ENCODE data around the gene AGBL1.
"Not testable (repeated sequence)": the region's sequence is repeated elsewhere in the genome, so short reads cannot be mapped to it uniquely, and the experiment has no call there.

The AGBL1 gene

DNA sequence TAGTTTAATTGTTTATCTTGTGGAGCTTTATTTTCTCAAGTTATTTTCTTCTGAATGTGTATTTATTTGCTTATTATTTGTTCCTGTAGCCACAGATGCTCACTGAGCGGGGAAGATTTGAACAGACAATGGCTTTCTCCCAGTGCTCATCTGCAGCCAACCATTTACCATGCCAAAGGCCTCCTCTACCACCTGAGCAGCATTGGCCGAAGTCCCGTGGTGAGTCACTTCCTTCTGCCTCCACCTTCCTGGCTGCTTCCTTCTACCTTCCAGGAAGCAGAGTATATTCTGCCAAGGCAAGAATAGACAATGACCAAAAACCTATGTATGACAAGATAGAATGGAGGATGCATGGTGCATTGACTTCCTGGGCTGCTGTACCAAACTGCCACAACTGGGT lies 443.1 kb downstream of the AGBL1 start:
- H3K9me3 Mint-ChIP-seq: peaks cover 5% of the 10 kb centered on the region
- H3K27ac Mint-ChIP-seq: no peak overlapping the region
- no peak overlapping the region for H3K4me3 Mint-ChIP-seq
- H3K36me3 Mint-ChIP-seq (ENCODE audit: low read depth): no peaks in the 10 kb centered on the region
- H3K27me3 Mint-ChIP-seq (ENCODE audit: low read depth): no peaks in the 10 kb centered on the region
- H3K4me1 Mint-ChIP-seq (ENCODE audit: low read depth): no peaks in the 10 kb centered on the region

DNA sequence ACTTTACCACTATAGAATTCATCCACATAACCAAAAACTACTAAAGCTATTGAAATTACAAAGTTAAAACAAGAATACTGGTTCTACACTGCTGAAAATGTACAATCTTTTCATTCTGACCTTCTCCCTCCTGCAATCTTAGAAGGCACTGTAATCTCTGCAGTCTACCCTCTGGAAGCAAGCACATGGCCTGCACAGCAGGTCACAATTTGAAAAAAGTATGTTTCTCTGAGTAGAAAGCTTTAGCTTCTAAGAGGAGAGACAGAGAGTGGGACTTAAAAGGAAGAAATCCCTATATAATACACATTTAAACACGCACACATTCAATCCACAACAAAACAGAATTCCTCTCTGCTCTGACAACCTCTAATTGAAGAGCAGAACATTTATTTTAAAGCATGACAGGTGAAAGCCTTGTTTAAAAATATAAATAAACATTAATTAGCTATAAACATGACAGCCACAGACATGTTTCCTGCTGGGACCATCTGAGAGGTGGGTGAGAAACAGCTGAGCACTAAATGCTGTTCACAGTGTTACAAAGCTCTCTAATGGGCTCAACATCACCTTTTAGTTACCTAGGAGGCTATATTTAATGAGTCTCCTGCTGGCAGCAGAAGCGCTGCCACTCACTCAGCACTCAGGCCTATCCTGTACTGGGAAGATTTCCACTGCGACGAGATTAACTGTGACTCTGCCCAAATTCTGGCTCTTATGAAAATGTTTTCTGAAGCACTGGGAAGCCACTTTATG lies 447.4 kb downstream of the AGBL1 start:
- H3K4me3 Mint-ChIP-seq: no peak overlapping the region
- H3K36me3 Mint-ChIP-seq (ENCODE audit: low read depth): no peaks in the 10 kb centered on the region
- no peaks in the 10 kb centered on the region for H3K27me3 Mint-ChIP-seq (ENCODE audit: low read depth)
- peaks cover 5% of the 10 kb centered on the region for H3K9me3 Mint-ChIP-seq
- H3K27ac Mint-ChIP-seq: no peak overlapping the region
- H3K4me1 Mint-ChIP-seq (ENCODE audit: low read depth): no peaks in the 10 kb centered on the region

DNA sequence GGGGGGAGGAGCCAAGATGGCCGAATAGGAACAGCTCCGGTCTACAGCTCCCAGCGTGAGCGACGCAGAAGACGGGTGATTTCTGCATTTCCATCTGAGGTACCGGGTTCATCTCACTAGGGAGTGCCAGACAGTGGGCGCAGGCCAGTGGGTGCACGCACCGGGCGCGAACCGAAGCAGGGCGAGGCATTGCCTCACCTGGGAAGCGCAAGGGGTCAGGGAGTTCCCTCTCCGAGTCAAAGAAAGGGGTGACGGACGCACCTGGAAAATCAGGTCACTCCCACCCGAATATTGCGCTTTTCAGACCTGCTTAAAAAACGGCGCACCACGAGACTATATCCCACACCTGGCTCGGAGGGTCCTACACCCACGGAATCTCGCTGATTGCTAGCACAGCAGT lies 448.4 kb downstream of the AGBL1 start:
- not testable (repeated sequence) for H3K4me3 Mint-ChIP-seq; H3K27me3 Mint-ChIP-seq (ENCODE audit: low read depth); H3K4me1 Mint-ChIP-seq (ENCODE audit: low read depth); H3K9me3 Mint-ChIP-seq; H3K27ac Mint-ChIP-seq; H3K36me3 Mint-ChIP-seq (ENCODE audit: low read depth)

DNA sequence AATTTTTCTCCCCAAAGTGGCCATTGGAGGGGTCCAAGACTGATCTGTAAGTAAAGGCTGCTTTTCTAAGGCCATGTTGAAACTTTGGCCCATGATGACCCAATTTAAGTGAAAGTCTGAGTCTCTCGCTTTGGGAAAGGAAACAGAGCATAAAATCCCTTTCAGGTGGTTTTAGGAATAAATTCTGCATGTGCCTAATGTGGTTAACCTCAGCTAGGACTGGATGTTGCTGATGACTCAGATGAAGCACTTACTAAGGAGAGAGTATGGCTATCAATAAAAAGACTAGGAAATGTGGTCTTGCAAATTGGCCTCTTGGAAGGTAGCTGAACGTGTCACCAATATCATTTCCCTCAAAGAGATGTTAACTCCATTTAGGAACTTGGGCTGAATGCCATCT lies 458.5 kb downstream of the AGBL1 start:
- peaks cover 10% of the 10 kb centered on the region for H3K9me3 Mint-ChIP-seq
- H3K27me3 Mint-ChIP-seq (ENCODE audit: low read depth): no peaks in the 10 kb centered on the region

GRCh38 chr15:86540840-86541467 lies 461.3 kb downstream of the AGBL1 start:
- Mint-ChIP-seq H3K4me3 (no peak overlapping the region), H3K27me3 (ENCODE audit: low read depth) (no peaks in the 10 kb centered on the region), H3K4me1 (ENCODE audit: low read depth) (no peaks in the 10 kb centered on the region), H3K27ac (no peak overlapping the region), H3K9me3 (peaks cover 19% of the 10 kb centered on the region), H3K36me3 (ENCODE audit: low read depth) (no peaks in the 10 kb centered on the region)

More for the DNA sequence above, 458.5 kb downstream of the AGBL1 start:
- Mint-ChIP-seq H3K27ac (no peak overlapping the region), H3K36me3 (ENCODE audit: low read depth) (no peaks in the 10 kb centered on the region), H3K4me1 (ENCODE audit: low read depth) (no peaks in the 10 kb centered on the region), H3K4me3 (no peak overlapping the region)

- H3K4me3 Mint-ChIP-seq: no peak overlapping the region
- H3K9me3 Mint-ChIP-seq: peaks cover 18% of the 10 kb centered on the region
- no peak overlapping the region for H3K27ac Mint-ChIP-seq
- H3K36me3 Mint-ChIP-seq (ENCODE audit: low read depth): no peaks in the 10 kb centered on the region
- H3K4me1 Mint-ChIP-seq (ENCODE audit: low read depth): no peaks in the 10 kb centered on the region
- no peaks in the 10 kb centered on the region for H3K27me3 Mint-ChIP-seq (ENCODE audit: low read depth)
These were observed 461.9 kb downstream of the AGBL1 start for GRCh38 chr15:86541540-86541939.

GRCh38 chr15:86550075-86550474 lies 470.4 kb downstream of the AGBL1 start:
- Mint-ChIP-seq H3K27ac (no peak overlapping the region), H3K9me3 (peaks cover 8% of the 10 kb centered on the region), H3K4me3 (no peak overlapping the region), H3K27me3 (ENCODE audit: low read depth) (no peaks in the 10 kb centered on the region), H3K36me3 (ENCODE audit: low read depth) (no peaks in the 10 kb centered on the region), H3K4me1 (ENCODE audit: low read depth) (no peaks in the 10 kb centered on the region)

- Mint-ChIP-seq H3K27me3 (ENCODE audit: low read depth) (no peaks in the 10 kb centered on the region), H3K9me3 (peaks cover 2% of the 10 kb centered on the region), H3K4me1 (ENCODE audit: low read depth) (no peaks in the 10 kb centered on the region), H3K27ac (no peak overlapping the region), H3K36me3 (ENCODE audit: low read depth) (no peaks in the 10 kb centered on the region), H3K4me3 (no peak overlapping the region)
These were observed 473.4 kb downstream of the AGBL1 start for GRCh38 chr15:86553108-86553507.

DNA sequence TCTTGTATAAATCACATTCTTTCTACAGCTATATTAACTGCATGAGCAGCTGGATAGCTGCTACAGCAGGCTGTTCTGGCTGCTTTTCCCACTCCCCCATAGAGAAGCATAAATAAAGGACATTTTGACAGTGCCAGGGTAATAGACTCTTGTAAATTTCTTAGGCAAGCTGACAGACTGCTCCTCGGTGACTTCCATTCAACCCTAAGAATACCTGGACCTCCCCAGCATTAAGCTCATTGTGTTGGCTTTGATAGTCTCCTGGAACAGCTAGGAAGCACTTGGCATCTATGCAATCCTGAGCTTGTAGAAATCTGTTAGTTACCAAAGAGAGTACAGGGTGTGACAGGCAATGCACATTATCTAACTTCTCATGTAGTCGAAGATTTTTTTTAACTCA lies 475.4 kb downstream of the AGBL1 start:
- H3K27ac Mint-ChIP-seq: no peak overlapping the region
- H3K4me1 Mint-ChIP-seq (ENCODE audit: low read depth): no peaks in the 10 kb centered on the region
- H3K27me3 Mint-ChIP-seq (ENCODE audit: low read depth): no peaks in the 10 kb centered on the region
- H3K4me3 Mint-ChIP-seq: no peak overlapping the region
- no peaks in the 10 kb centered on the region for H3K36me3 Mint-ChIP-seq (ENCODE audit: low read depth)
- peaks cover 2% of the 10 kb centered on the region for H3K9me3 Mint-ChIP-seq

- Mint-ChIP-seq H3K4me1 (ENCODE audit: low read depth) (no peaks in the 10 kb centered on the region), H3K36me3 (ENCODE audit: low read depth) (no peaks in the 10 kb centered on the region), H3K4me3 (no peak overlapping the region), H3K27ac (no peak overlapping the region), H3K9me3 (peaks cover 2% of the 10 kb centered on the region), H3K27me3 (ENCODE audit: low read depth) (no peaks in the 10 kb centered on the region)
These were observed 476.3 kb downstream of the AGBL1 start for GRCh38 chr15:86555939-86556338.

GRCh38 chr15:86556396-86557017 lies 476.8 kb downstream of the AGBL1 start:
- Mint-ChIP-seq H3K27me3 (ENCODE audit: low read depth) (no peaks in the 10 kb centered on the region), H3K27ac (no peak overlapping the region), H3K36me3 (ENCODE audit: low read depth) (no peaks in the 10 kb centered on the region), H3K9me3 (peaks cover 2% of the 10 kb centered on the region), H3K4me1 (ENCODE audit: low read depth) (no peaks in the 10 kb centered on the region), H3K4me3 (no peak overlapping the region)

GRCh38 chr15:86557018-86557550 lies 477.4 kb downstream of the AGBL1 start:
- H3K9me3 Mint-ChIP-seq: peaks cover 2% of the 10 kb centered on the region
- H3K4me1 Mint-ChIP-seq (ENCODE audit: low read depth): no peaks in the 10 kb centered on the region
- H3K36me3 Mint-ChIP-seq (ENCODE audit: low read depth): no peaks in the 10 kb centered on the region
- no peak overlapping the region for H3K4me3 Mint-ChIP-seq
- no peaks in the 10 kb centered on the region for H3K27me3 Mint-ChIP-seq (ENCODE audit: low read depth)
- H3K27ac Mint-ChIP-seq: no peak overlapping the region

DNA sequence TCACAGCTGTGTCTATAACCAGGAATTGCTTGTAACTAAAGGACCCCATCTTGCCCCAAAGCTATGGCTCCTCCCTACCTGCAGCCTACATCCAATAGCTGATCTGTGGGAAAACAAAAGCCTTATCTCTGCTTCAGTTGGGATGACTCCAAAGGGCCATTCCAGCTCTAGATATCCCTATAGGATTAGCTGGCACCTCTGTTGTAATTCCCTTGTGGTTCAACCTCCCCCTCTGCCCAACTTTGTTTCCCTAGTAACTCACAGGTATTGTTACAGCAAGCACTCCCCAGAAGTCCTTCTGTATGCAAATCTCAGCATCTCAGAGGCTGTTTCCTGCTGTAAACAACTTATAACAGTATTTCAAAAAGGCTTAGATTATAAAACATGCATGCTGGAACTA lies 478.6 kb downstream of the AGBL1 start:
- peaks cover 9% of the 10 kb centered on the region for H3K9me3 Mint-ChIP-seq
- H3K4me1 Mint-ChIP-seq (ENCODE audit: low read depth): no peaks in the 10 kb centered on the region
- no peaks in the 10 kb centered on the region for H3K27me3 Mint-ChIP-seq (ENCODE audit: low read depth)
- H3K27ac Mint-ChIP-seq: no peak overlapping the region
- no peaks in the 10 kb centered on the region for H3K36me3 Mint-ChIP-seq (ENCODE audit: low read depth)
- no peak overlapping the region for H3K4me3 Mint-ChIP-seq

DNA sequence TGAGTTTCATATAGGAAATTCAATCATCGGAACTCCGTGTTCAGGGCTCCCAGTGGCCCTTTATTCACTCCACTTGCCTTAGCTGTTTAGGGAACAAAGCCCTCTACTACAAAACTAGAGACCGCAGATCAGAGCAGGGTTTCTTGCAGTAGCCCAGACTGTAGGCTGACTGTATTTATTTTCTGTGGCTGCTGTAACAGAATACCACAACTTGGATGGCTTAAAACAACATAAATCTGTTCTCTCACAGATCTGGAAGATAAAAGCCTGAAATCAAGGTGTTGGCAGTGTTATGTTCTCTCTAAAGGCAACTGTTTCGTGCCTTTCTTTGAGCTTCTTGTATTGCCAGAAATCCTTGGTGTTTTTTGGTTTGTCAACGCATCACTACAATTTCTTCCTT lies 479.0 kb downstream of the AGBL1 start:
- Mint-ChIP-seq H3K27ac (no peak overlapping the region), H3K4me3 (no peak overlapping the region), H3K9me3 (peaks cover 14% of the 10 kb centered on the region), H3K36me3 (ENCODE audit: low read depth) (no peaks in the 10 kb centered on the region), H3K4me1 (ENCODE audit: low read depth) (no peaks in the 10 kb centered on the region), H3K27me3 (ENCODE audit: low read depth) (no peaks in the 10 kb centered on the region)

DNA sequence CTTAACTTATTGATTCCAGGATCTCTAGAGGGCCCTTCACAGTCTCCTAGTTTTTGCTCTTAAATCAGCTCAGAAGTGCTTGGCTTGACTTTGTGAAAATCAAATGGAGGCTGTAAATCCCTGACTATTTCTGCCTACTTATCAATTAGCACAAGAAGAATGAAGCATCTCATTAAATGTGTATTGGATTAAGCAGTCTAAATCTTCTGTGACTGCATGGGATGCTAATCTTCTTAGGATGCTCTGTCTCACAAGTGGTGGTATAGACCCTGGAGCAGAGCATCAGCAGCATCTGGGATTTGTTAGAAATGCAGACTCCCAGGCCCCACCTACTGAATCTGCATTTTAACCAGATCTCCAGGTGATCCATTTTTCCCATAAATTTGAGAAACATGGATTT lies 488.7 kb downstream of the AGBL1 start:
- Mint-ChIP-seq H3K9me3 (peaks cover 16% of the 10 kb centered on the region), H3K27me3 (ENCODE audit: low read depth) (no peaks in the 10 kb centered on the region), H3K36me3 (ENCODE audit: low read depth) (no peaks in the 10 kb centered on the region), H3K27ac (no peak overlapping the region), H3K4me3 (no peak overlapping the region), H3K4me1 (ENCODE audit: low read depth) (no peaks in the 10 kb centered on the region)

Data from T-helper 1 cell treated with Interleukin-12 subunit alpha and Interleukin-12 subunit beta and Interleukin-4 antibody, amounts not matched to agents 30 μg/mL and 1 μg/mL, for 36 hours (primary cell).